Left ventricle myocardium inferior (tissue), 1 donor: ENCODE data around the gene ZNF397. TPM values are rescaled to one million over a fixed set of nuclear protein-coding genes. Genes with fewer than 3 reads are reported as not detected.

Experiments used
- DNase-seq: peaks from one replicate; pipeline ENCODE4 v3.0.0-alpha.2; 2020
- H3K27ac ChIP-seq: fragments of 200-600 bp; replicated peaks from 2 replicates; pipeline ENCODE4 v1.8.0; 2021
- H3K27me3 ChIP-seq: fragments of 200-600 bp; 2 replicates; pipeline ENCODE4 v1.8.0; 2021; ENCODE audit warnings: low read depth
- H3K36me3 ChIP-seq: fragments of 200-600 bp; 2 replicates; pipeline ENCODE4 v1.8.0; 2021
- H3K4me1 ChIP-seq: fragments of 200-600 bp; 2 replicates; pipeline ENCODE4 v1.8.0; 2021
- H3K4me3 ChIP-seq: fragments of 200-600 bp; 2 replicates; pipeline ENCODE4 v1.8.0; 2021; ENCODE audit warnings: mild to moderate bottlenecking, moderate library complexity
- H3K9me3 ChIP-seq: fragments of 200-600 bp; replicated peaks from 2 replicates; pipeline ENCODE4 v1.8.0; 2021
- CTCF ChIP-seq: fragments of 200-600 bp; IDR thresholded peaks from 2 replicates; pipeline ENCODE4 v1.8.0; 2021; ENCODE audit warnings: antibody characterized with exemption, mild to moderate bottlenecking, borderline replicate concordance
- intact Hi-C: fragments of 100-400 bp; cut with micrococcal nuclease; formaldehyde crosslinking; loops from one replicate; pipeline ENCODE4 v1.11.0; 2022
- total RNA-seq: library from RNA; stranded (reverse); fragmentation: NEBNext Ultra II Directional; extraction: Animal tissue kit (Norgen Biotek cat#: 25700); gene quantifications from one replicate; pipeline ENCODE4 v1.2.1, GENCODE V29; 2021
- donor health status: DM: no; HTN: yes; CAD: no; lungs with severe emphysema.

The ZNF397 gene
- total RNA-seq, 1 donor from 2014 or later = 13.4 TPM

- Histone ChIP-seq H3K4me1 (peaks cover 49% of the 10 kb centered on the region), H3K27me3 (no peaks in the 10 kb centered on the region), H3K27ac (no peak overlapping the region), H3K4me3 (no peak overlapping the region), H3K9me3 (peaks cover 9% of the 10 kb centered on the region), H3K36me3 (peaks cover 10% of the 10 kb centered on the region)
- TF ChIP-seq CTCF = no peak
- intact Hi-C loops = no loop called here
- peak; percentile 29 for DNase-seq
Measured at GRCh38 chr18:35283923-35284794, 43.3 kb downstream of the ZNF397 start.

- Histone ChIP-seq H3K9me3 (peaks cover 8% of the 10 kb centered on the region), H3K36me3 (peaks cover 10% of the 10 kb centered on the region), H3K4me3 (no peak overlapping the region), H3K27ac (no peak overlapping the region), H3K27me3 (no peaks in the 10 kb centered on the region), H3K4me1 (peaks cover 56% of the 10 kb centered on the region)
- no peak for TF ChIP-seq CTCF
- no peak for DNase-seq
- intact Hi-C loops = no loop called here
Measured at GRCh38 chr18:35284841-35285240, 44.0 kb downstream of the ZNF397 start.

- no peak for DNase-seq
- intact Hi-C loops = no loop called here
- Histone ChIP-seq H3K27me3 (no peaks in the 10 kb centered on the region), H3K27ac (peak overlapping the region; percentile 87), H3K4me3 (peak overlapping the region; percentile 84), H3K9me3 (peaks cover 8% of the 10 kb centered on the region), H3K4me1 (peaks cover 56% of the 10 kb centered on the region), H3K36me3 (peaks cover 10% of the 10 kb centered on the region)
- no peak for TF ChIP-seq CTCF
Measured at GRCh38 chr18:35289293-35289692, 48.5 kb downstream of the ZNF397 start.

- Histone ChIP-seq H3K27me3 (no peaks in the 10 kb centered on the region), H3K4me3 (peak overlapping the region; percentile 84), H3K27ac (peak overlapping the region; percentile 87), H3K9me3 (peaks cover 8% of the 10 kb centered on the region), H3K36me3 (peaks cover 13% of the 10 kb centered on the region), H3K4me1 (peaks cover 52% of the 10 kb centered on the region)
- no peak for TF ChIP-seq CTCF
- DNase-seq = no peak
- intact Hi-C loops = no loop called here
Measured at GRCh38 chr18:35289727-35290093, 48.9 kb downstream of the ZNF397 start.

GRCh38 chr18:35290094-35290735 is 49.4 kb downstream of the ZNF397 start, which contains the start of gene ZSCAN30:
Gene ZSCAN30 (minus strand): TSS chr18:35290229. CDS start chr18:35264352, 25,877 bp downstream.
- peaks cover 7% of the 10 kb centered on the region for H3K9me3 ChIP-seq
- H3K4me1 ChIP-seq = peaks cover 54% of the 10 kb centered on the region
- H3K27ac ChIP-seq = peak within 1 kb of the TSS; percentile 87
- DNase-seq = peak; percentile 96
- peak within 1 kb of the TSS; percentile 84 for H3K4me3 ChIP-seq
- intact Hi-C loops = no loop called here
- peaks cover 18% of the 10 kb centered on the region for H3K36me3 ChIP-seq
- H3K27me3 ChIP-seq = no peaks in the 10 kb centered on the region
- TF ChIP-seq CTCF = no peak
